HTR-8/SVneo (cell line): ENCODE results near the gene PTPN12.

ENCODE experiments used
- DNase-seq: peaks from one replicate; pipeline ENCODE4 v3.0.0; 2011; ENCODE audit warnings: low spot score, mixed read lengths; ENCODE audit not compliant: insufficient read length
- FAIRE-seq: peaks from 2 replicates; lab custom pipeline; 2011; peaks lifted over from hg19 to GRCh38; lab: Jason Lieb, UNC

Gene PTPN12

DNA sequence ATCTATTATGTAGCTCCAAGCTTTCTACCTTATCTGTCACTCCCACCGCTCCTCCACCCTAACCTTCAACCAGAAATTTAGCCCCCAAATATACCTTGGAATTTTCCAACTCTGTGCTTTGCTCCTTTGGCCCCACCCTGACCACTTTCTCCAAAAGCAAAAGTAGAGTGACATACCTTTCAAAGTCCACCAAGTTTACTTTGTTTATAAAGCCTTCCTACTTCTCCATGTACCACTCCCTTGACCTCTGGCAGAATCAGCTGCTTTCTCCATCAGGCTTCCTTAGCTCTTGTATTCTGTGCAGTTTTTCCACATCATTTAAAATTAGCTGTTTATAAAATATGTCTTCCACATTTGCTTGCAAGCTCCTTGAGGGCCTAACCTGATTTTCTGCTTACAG lies 118.3 kb downstream of the PTPN12 start:
- no peak for DNase-seq
- FAIRE-seq, result no peak

DNA sequence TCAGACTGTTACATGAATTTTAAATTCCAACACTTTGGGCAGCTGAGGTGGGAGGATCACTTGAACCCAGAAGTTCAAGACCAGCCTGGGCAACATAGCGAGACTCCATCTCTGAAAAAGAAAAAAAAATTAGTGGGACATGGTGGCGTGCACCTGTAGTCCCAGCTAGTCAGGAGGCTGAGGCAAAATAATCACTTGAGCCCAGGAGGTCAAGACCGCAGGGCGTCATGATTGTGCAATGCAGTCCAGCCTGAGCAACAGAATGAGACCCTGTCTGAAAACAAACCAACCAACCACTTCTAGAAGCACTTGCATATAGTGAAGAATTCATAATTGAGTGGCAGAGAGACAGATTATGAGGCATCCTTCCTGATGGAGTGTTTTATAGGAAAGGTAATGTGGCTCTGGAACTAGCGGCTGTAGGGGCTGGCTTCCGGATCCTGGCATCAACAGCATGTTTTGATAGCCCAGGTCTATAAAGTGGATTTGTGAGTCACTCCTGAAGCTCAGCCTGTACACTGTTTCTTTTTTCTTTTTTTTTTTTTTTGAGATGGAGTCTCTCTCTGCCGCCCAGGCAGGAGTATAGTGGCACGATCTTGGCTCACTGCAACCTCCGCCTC lies 118.9 kb downstream of the PTPN12 start:
- FAIRE-seq (no peak), DNase-seq (no peak)

DNA sequence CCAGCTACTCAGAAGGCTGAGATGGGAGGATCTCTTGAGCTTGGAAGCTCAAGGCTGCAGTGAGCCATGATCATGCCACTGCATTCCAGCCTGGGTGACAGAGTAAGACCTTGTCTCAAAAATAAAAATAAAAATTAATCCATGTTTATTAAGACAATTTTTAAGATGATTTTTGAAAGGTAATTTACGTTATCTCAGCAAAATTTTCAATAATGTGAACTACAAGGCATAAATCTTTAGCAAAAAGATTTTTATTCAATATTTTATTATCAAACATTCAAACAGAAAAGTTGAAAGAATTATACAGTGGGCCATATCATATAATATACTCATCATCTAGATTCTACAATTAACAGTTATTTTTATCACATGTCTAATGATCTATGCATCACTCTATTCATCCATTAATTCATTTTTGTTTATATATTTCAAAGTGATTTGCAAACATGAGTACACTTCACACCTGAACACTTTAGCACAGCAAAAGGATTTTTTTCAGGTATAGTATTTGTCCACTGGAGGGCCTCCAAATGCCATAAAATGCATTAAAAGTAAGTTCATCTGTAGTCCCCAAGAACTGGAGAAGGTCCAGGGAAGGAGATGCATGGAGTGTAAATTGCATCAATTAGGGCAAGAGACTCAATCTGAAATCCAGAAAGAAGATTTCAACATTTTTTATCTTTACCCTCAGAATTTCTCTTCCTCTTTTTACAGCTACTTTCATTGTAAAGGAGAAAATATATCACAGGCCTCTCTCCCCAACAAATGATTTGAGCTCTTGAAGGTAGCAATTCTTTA lies 120.5 kb downstream of the PTPN12 start:
- FAIRE-seq (no peak), DNase-seq (peak; percentile 17)

DNA sequence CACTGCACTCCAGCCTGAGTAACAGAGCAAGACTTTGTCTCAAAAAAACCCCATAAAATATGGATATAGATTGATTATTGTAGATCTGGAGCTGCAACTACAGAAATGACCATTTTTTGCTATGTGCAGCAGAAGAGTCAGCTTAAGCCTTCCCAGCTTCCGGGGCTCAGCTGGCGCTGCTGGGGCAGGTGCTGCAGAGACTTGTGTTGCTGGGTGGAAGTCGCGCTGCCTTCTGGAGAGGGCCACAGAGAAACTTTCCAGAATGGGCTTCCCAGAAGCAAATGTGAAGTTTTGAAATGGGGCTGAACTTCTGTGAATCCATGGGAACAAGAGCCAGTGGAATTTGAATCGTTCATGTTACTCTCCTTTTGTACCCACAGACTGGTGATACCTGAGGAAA lies 121.8 kb downstream of the PTPN12 start:
- FAIRE-seq, result no peak
- no peak for DNase-seq

DNA sequence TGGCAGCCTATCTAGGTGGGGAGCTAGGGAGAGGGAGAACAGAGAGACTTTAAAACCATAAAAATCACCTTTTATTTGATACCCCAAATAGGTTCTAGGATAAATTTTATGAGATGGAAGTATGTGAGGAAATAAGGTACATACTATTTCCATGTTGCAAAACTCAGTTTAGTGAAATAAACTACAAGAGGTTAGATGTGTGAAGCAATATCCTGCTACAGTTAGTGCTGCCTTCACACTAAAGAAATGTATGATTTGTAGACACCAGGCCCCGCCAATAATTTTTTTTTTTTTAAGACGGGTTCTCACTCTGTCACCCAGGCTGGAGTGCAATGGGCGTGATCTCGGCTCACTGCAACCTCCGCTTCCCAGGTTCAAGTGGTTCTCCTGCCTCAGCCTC lies 124.7 kb downstream of the PTPN12 start:
- DNase-seq (no peak), FAIRE-seq (no peak)

DNA sequence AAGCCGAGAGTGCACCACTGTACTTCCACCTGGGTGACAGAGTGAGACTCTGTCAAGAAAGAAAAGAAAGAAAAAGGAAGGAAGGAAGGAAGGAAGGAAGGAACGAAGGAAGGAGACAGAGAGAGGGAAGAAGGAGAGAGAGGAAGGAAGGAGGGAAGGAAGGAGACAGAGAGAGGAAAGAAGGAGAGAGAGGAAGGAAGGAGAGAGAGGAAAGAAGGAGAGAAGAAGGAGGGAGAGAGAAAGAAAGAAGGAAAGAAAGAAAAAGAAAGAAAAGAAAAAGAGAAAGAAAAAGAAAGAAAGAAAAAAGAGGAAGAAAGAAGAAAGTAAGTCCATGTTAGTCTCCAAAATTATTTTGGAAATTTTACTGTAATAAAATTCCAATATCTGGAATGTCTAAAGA lies 125.8 kb downstream of the PTPN12 start:
- no peak for FAIRE-seq
- no peak for DNase-seq

DNA sequence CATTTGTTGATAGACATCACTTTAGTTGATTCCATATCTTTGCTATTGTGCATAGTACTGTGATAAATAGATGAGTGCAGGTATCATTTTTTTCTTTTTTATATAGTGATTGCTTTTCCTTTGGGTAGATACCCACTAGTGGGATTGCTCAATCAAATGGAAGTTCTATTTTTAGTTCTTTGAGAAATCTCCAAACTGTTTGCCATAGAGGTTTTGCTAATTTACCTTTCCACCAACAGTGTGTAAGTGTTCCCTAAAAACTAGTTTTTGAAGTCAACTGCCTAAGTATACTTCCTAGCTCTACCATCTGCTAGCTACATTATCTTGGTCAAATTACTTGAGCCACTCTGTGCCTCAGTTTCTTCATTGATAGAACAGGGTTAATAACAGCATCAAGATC lies 127.6 kb downstream of the PTPN12 start:
- DNase-seq (no peak), FAIRE-seq (no peak)

DNA sequence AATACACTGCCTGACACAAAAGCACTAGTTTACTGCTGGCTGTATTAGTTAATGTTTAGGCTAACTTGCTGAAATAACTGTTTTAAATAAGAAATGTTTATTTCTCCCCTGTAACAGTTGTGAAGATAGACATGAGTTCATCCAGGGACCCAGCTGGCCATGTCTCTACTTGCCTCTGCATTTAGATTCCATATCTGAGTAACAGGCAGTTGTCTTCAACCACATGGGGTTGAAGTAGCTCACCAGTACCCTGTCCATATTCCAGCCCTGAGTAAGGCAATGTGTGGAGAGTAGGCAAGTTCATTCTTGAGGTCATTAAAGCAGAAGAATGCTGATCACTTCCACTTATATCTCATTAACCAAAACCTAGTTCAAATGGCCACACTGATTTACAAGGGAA lies 128.1 kb downstream of the PTPN12 start:
- FAIRE-seq, result no peak
- no peak for DNase-seq

DNA sequence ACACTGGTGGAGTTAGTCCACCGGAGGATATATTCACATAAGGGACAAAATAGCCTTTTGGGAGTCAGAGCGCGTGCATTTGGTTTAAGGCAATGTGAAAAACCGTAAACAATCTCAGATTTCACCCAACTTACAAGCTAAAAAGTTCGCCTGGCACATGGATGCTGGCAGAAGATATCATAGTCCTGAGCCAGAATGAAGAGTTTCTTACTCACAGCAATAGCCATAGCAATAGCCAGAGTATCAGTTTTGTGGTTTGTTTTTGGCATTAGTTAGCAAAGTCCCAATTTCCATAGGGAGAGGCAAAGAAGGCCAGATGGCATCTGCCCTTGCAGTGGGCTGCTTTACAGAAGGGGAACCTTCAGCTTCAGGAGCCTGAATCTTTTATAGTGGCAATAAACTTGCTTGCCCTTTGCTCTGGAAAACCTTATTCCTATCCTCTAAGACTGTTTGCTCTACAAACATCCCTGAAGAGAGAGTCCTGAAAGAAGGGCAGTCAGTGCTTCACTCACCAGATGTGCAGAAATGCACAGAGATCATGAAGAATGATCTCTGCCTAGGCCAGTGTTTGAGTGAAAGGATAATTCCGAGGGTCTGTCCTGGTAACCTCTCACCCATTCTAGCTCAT lies 130.5 kb downstream of the PTPN12 start:
- FAIRE-seq, result no peak
- DNase-seq, result no peak

DNA sequence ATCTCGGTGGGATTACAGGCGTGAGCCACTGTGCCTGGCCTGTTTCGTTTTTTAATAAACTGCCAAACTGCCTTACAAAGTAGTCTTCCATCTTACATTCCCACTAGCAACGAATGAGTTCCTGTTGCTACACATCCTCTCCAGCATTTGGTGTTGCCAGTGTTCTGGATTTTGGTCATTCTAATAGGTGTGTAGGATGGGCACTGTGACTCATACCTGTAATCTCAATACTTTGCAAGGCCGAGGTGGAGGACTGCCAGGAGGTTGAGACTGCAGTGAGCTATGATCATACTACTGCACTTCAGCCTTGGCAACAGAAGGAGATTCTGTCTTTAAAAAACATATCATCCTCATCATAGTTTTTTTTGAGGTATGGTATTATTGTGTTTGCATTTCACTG lies 137.8 kb downstream of the PTPN12 start:
- DNase-seq, result no peak
- no peak for FAIRE-seq

DNA sequence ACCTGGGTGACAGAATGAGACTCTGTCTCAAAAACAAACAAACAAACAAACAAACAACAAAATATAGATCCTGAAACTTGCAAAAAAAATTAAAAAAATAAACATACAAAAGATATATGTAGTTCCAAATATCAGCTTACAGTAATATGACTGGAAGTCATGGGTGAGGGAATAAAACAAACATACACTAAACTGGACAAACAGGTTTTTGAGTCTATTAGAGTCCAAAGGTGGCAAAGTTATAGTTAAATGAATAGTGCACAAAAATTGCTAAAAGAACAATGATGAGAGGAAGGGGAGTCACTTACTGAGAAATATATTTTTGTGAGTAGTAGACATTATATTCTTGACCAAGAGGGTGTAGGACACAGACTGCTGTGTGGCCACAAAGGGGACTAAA lies 142.5 kb downstream of the PTPN12 start:
- FAIRE-seq, result no peak
- no peak for DNase-seq

DNA sequence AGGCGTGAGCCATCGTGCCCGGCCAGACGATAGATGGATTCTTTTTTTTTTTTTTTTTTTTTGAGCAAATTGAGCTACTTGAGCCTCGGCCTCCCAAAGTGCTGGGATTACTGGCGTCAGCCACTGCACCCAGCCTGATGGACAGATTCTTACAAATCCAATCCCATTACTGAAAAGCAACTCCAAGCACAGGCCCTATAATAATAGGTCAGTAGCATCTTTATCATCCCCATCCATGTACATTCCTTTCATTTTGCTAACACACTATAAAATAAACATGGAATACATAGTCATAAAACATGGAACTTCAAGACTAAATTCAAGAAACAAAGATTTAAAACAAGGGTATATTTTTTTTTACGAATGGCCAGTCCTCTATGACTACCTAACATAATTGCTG lies 143.2 kb downstream of the PTPN12 start:
- FAIRE-seq, result no peak
- no peak for DNase-seq

DNA sequence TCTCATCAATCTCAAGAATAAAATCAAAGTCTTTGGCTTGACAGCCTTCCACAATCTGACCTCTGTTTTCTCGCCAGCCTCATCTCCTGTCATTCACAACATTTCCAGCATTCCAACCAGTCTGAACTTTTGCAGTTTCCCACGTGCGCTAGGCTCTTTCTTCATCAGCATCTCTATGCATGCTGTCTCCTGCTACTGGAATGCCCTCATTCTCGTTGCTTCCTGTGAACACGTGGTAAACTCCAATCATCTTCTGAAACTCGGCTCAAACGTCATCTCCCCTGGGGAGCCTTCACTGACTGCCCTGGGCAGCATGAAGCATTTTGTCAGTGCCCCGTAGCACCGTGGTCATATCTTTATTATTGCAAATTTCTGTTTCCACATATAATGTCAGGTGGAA lies 146.9 kb downstream of the PTPN12 start:
- FAIRE-seq, result no peak
- no peak for DNase-seq

DNA sequence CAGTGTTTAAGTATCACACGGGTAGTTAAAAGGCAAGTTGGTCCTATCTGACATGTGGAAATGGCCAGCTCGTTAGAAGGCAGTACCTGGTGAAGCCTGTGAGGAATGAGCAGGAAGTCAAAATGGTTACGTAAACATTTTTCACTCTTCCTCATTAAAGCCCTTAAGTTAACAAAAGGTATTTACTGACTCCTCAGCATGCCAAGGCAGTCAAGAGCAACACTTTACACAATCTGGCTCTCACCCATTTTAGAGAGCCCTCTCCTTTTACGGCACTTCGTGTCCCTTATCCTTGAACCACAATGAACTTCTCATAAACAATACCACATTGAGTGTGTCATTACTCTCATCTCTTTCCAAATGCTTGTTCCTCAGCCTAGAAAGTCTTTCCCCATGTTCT lies 148.1 kb downstream of the PTPN12 start:
- DNase-seq, result no peak
- no peak for FAIRE-seq

DNA sequence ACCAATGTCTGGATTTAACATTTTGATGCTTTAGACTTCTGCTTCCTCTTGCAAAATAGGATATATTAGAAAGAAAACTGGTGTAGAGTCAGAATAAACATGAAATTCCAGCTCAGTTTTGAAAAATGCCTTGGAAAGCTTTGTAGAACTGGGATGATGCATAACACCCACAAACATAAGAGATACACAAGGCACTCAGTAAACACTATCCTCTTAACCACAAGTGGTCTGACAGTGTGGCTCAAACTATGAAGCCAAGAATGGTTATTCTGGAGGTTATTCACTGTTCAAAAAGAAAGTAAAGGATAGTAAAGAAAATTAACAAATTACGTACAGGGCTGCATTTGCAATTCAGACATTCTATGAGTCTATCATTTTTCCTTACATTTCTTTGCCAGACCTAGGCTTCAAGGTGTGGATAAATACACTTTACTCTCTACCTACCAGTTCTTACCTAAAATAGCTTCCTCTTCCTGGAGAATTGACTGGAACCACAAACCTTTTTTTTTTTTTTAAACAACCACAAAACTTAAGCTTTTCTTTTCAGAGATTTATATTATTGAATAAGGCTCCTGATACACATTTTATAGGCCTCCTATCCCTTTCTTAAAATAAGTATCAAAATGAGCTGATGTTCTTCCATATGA lies 150.1 kb downstream of the PTPN12 start:
- DNase-seq, result no peak

DNA sequence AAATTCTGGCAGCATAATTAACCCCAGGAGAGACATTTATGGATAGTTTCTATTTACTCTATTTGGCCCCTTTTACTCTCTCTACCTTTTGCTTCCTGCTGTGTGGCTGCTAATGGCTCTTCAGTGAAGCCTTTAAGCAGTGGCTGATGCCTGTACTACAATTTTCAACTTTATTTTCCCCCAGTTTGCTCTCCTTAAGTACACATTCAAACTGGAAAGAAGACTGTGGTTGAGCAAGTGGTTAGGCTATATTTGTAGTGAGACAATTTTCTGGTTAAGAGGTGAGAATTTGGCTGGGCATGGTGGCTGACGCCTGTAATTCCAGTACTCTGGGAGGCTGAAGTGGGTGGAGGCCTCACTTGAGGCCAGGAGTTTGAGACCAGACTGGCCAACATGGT lies 150.7 kb downstream of the PTPN12 start:
- no peak for FAIRE-seq
- no peak for DNase-seq

More for the DNA sequence above, 150.1 kb downstream of the PTPN12 start:
- no peak for FAIRE-seq
